CD4-positive, alpha-beta memory T cell (primary cell): Measurements from ENCODE around the gene ZNF32. TPM values are rescaled to one million over a fixed set of nuclear protein-coding genes. Genes with fewer than 3 reads are reported as not detected.

Experiments
- CTCF ChIA-PET: fragments of 350-600 bp; sonication (Branson Sonifier 250); formaldehyde crosslinking; loops from one replicate; lab custom pipeline; 2021; ENCODE audit warnings: inconsistent platforms; ENCODE audit not compliant: partially characterized antibody; lab: Charles Lee
- POLR2A ChIA-PET: fragments of 350-600 bp; sonication (Branson Sonifier 250); formaldehyde crosslinking; loops from one replicate; lab custom pipeline; 2021; ENCODE audit not compliant: partially characterized antibody; lab: Charles Lee
- DNase-seq, 5 donors: peaks; one replicate each; pipeline versions ENCODE4 v3.0.0 to v3.0.0-alpha.2; 2020 to 2022; ENCODE audit warnings: mixed read lengths in 1 of 5
- H3K27ac ChIP-seq: one replicate; pipeline ENCODE4 v1.7.0; 2013; ENCODE audit warnings: low read depth, low read length
- H3K27me3 ChIP-seq: 2 replicates; pipeline ENCODE4 v1.7.0; 2013; ENCODE audit warnings: mild to moderate bottlenecking, low read length, moderate library complexity; ENCODE audit not compliant: insufficient read depth
- H3K36me3 ChIP-seq: 2 replicates; pipeline ENCODE4 v1.7.0; 2013; ENCODE audit warnings: mild to moderate bottlenecking, low read length, moderate library complexity; ENCODE audit not compliant: insufficient read depth
- H3K4me1 ChIP-seq: 2 replicates; pipeline ENCODE4 v1.7.0; 2013; ENCODE audit warnings: mild to moderate bottlenecking, low read length, moderate library complexity; ENCODE audit not compliant: insufficient read depth
- H3K4me3 ChIP-seq, 2 donors: one replicate each; pipeline ENCODE4 v1.7.0; 2013; ENCODE audit warnings: low read length in 2 of 2, mild to moderate bottlenecking in 1 of 2
- H3K9me3 ChIP-seq, 2 donors: one replicate each; pipeline ENCODE4 v1.7.0; 2013; ENCODE audit warnings: low read length in 2 of 2, control low read depth in 1 of 2; ENCODE audit not compliant: control insufficient read depth in 1 of 2
- H3K27ac Mint-ChIP-seq, 7 donors: one replicate each; pipeline ENCODE4 v1.8.0; 2020 to 2021; ENCODE audit warnings: mixed read lengths in 7 of 7, mild to moderate bottlenecking in 6 of 7, inconsistent platforms in 3 of 7, moderate library complexity in 3 of 7
- H3K27me3 Mint-ChIP-seq, 2 donors: one replicate each; pipeline ENCODE4 v1.8.0; 2020 to 2021; ENCODE audit warnings: mixed read lengths in 2 of 2
- H3K36me3 Mint-ChIP-seq, 2 donors: one replicate each; pipeline ENCODE4 v1.8.0; 2020 to 2021; ENCODE audit warnings: mixed read lengths in 2 of 2, inconsistent platforms in 1 of 2, mild to moderate bottlenecking in 1 of 2
- H3K4me1 Mint-ChIP-seq, 4 donors: one replicate each; pipeline ENCODE4 v1.8.0; 2020 to 2021; ENCODE audit warnings: mixed read lengths in 4 of 4, mild to moderate bottlenecking in 1 of 4
- H3K4me3 Mint-ChIP-seq, 8 donors: one replicate each; pipeline ENCODE4 v1.8.0; 2020 to 2021; ENCODE audit warnings: mixed read lengths in 8 of 8, mild to moderate bottlenecking in 7 of 8, moderate library complexity in 6 of 8, inconsistent platforms in 3 of 8
- H3K9me3 Mint-ChIP-seq, 8 donors: one replicate each; pipeline ENCODE4 v1.8.0; 2020 to 2021; ENCODE audit warnings: mixed read lengths in 8 of 8, mild to moderate bottlenecking in 5 of 8, inconsistent platforms in 3 of 8, moderate library complexity in 1 of 8
- intact Hi-C: fragments of 100-400 bp; cut with micrococcal nuclease; formaldehyde crosslinking; loops from one replicate; pipeline ENCODE4 v1.15.1; 2023
- polyA plus RNA-seq, 2 donors: library from polyadenylated mRNA; unstranded; fragments of 300-500 nt; fragmentation: Illumina TruSeq; gene quantifications; one replicate each; pipeline ENCODE4 v1.2.3, GENCODE V29; 2021
- total RNA-seq, 2 experiments: library from RNA; stranded (reverse); gene quantifications; one replicate each; pipeline ENCODE4 v1.2.3, GENCODE V29; 2021

The ZNF32 gene
- total and polyA plus RNA-seq, 4 experiments from 2014 or later: 35.5 to 92.6 (median 58.2) TPM

- Mint-ChIP-seq H3K36me3 (no peaks in the 10 kb centered on the region), H3K27me3 (peaks cover 11 to 14% of the 10 kb centered on the region in 2 donors), H3K4me3 (peak overlapping the region in 1 of 8 donors; percentile 8), H3K4me1 (peaks cover 0 to 15% (median 5%) of the 10 kb centered on the region in 4 donors), H3K9me3 (no peaks in the 10 kb centered on the region), H3K27ac (peak overlapping the region in 1 of 7 donors; percentile 10)
- Histone ChIP-seq H3K9me3 (no peaks in the 10 kb centered on the region), H3K36me3 (no peaks in the 10 kb centered on the region), H3K4me1 (peaks cover 6% of the 10 kb centered on the region), H3K4me3 (no peak overlapping the region), H3K27me3 (no peaks in the 10 kb centered on the region), H3K27ac (no peak overlapping the region)
- intact Hi-C loops: loop anchor here (10.0 kb wide), 1 partner anchor 121 kb away; no protein-coding TSS in a partner anchor
- no peak for DNase-seq
- ChIA-PET CTCF (interaction anchor here (1.2 kb wide), 1 partner anchor 17 kb away, joined by 3 read pairs; no protein-coding TSS in a partner anchor), POLR2A (no interaction called here)
Measured at GRCh38 chr10:43693602-43694001, 44.9 kb upstream of the ZNF32 start.

- peak overlapping the region in 1 of 8 donors; percentile 18 for H3K4me3 Mint-ChIP-seq
- ChIA-PET POLR2A (no interaction called here), CTCF (interaction anchor here (0.9 to 3.5 kb wide), 2 partner anchors 19 to 338 kb away, joined by 3 to 20 read pairs; no protein-coding TSS in a partner anchor)
- intact Hi-C loops: loop anchor here (10.0 kb wide), 1 partner anchor 123 kb away; no protein-coding TSS in a partner anchor
- H3K27me3 Mint-ChIP-seq: peaks cover 14% of the 10 kb centered on the region in 2 donors
- peaks cover 2 to 19% (median 8%) of the 10 kb centered on the region in 4 donors for H3K4me1 Mint-ChIP-seq
- no peaks in the 10 kb centered on the region for H3K36me3 ChIP-seq
- no peak overlapping the region for H3K27ac Mint-ChIP-seq
- no peaks in the 10 kb centered on the region for H3K9me3 ChIP-seq
- no peaks in the 10 kb centered on the region for H3K36me3 Mint-ChIP-seq
- no peak for DNase-seq
- H3K9me3 Mint-ChIP-seq: no peaks in the 10 kb centered on the region
- no peaks in the 10 kb centered on the region for H3K27me3 ChIP-seq
- peaks cover 6% of the 10 kb centered on the region for H3K4me1 ChIP-seq
- no peak overlapping the region for H3K4me3 ChIP-seq
- no peak overlapping the region for H3K27ac ChIP-seq
Measured at GRCh38 chr10:43692051-43692825, 43.6 kb upstream of the ZNF32 start.

- POLR2A ChIA-PET: no interaction called here
- no peak for DNase-seq
- Mint-ChIP-seq H3K9me3 (no peaks in the 10 kb centered on the region), H3K27me3 (peaks cover 14 to 18% of the 10 kb centered on the region in 2 donors), H3K4me3 (peak overlapping the region in 2 of 8 donors; percentile 52 to 90), H3K27ac (no peak overlapping the region), H3K4me1 (peaks cover 2 to 19% (median 8%) of the 10 kb centered on the region in 4 donors), H3K36me3 (no peaks in the 10 kb centered on the region)
- Histone ChIP-seq H3K27ac (no peak overlapping the region), H3K4me1 (peaks cover 6% of the 10 kb centered on the region), H3K9me3 (no peaks in the 10 kb centered on the region), H3K36me3 (no peaks in the 10 kb centered on the region), H3K27me3 (no peaks in the 10 kb centered on the region), H3K4me3 (no peak overlapping the region)
- intact Hi-C loops: loop anchor here (2.0 to 10.0 kb wide), 2 partner anchors 43 to 123 kb away; partner anchors contain the start of gene ZNF32
- CTCF ChIA-PET: interaction anchor here (0.9 to 3.5 kb wide), 3 partner anchors 20 to 620 kb away, joined by 3 to 20 read pairs (median 8); no protein-coding TSS in a partner anchor
Measured at GRCh38 chr10:43691485-43691884, 42.8 kb upstream of the ZNF32 start.

GRCh38 chr10:43689955-43690771 lies 41.5 kb upstream of the ZNF32 start:
- Histone ChIP-seq H3K4me1 (peaks cover 6% of the 10 kb centered on the region), H3K9me3 (no peaks in the 10 kb centered on the region), H3K27me3 (no peaks in the 10 kb centered on the region), H3K36me3 (no peaks in the 10 kb centered on the region), H3K27ac (peak overlapping the region; percentile 3), H3K4me3 (peak overlapping the region; percentile 60 to 69)
- ChIA-PET CTCF (interaction anchor here (0.6 to 3.5 kb wide), 42 partner anchors 9 to 1187 kb away, joined by 3 to 20 read pairs (median 3); partner anchors contain the start of gene ZNF32), POLR2A (interaction anchor here (0.5 to 2.2 kb wide), 6 partner anchors 10 to 696 kb away, joined by 3 to 15 read pairs (median 4); partner anchors contain the start of gene ZNF32)
- H3K27ac Mint-ChIP-seq: peak overlapping the region in 5 of 7 donors; percentile 24 to 82 (median 62)
- peak; percentile 73 to 86 (median 82) for DNase-seq
- intact Hi-C loops: loop anchor here (1.0 to 10.0 kb wide), 6 partner anchors 19 to 1167 kb away; partner anchors contain the start of gene ZNF32
- H3K27me3 Mint-ChIP-seq: peaks cover 14 to 18% of the 10 kb centered on the region in 2 donors
- peaks cover 2 to 19% (median 8%) of the 10 kb centered on the region in 4 donors for H3K4me1 Mint-ChIP-seq
- peak overlapping the region; percentile 86 to 93 (median 90) for H3K4me3 Mint-ChIP-seq
- no peaks in the 10 kb centered on the region for H3K36me3 Mint-ChIP-seq
- H3K9me3 Mint-ChIP-seq: no peaks in the 10 kb centered on the region

- peak overlapping the region; percentile 3 for H3K27ac ChIP-seq
- ChIA-PET CTCF (interaction anchor here (0.6 to 3.5 kb wide), 40 partner anchors 9 to 1188 kb away, joined by 3 to 20 read pairs (median 3); partner anchors contain the start of gene ZNF32), POLR2A (interaction anchor here (0.5 to 2.2 kb wide), 6 partner anchors 9 to 697 kb away, joined by 3 to 15 read pairs (median 4); partner anchors contain the start of gene ZNF32)
Measured at GRCh38 chr10:43689618-43689954, 40.9 kb upstream of the ZNF32 start.

GRCh38 chr10:43689007-43689491 lies 40.4 kb upstream of the ZNF32 start:
- Histone ChIP-seq H3K9me3 (no peaks in the 10 kb centered on the region), H3K27ac (no peak overlapping the region), H3K36me3 (no peaks in the 10 kb centered on the region), H3K27me3 (no peaks in the 10 kb centered on the region), H3K4me3 (peak overlapping the region; percentile 60 to 69), H3K4me1 (peaks cover 6% of the 10 kb centered on the region)
- no peaks in the 10 kb centered on the region for H3K36me3 Mint-ChIP-seq
- H3K4me3 Mint-ChIP-seq: peak overlapping the region; percentile 86 to 93 (median 90)
- ChIA-PET POLR2A (interaction anchor here (0.5 to 2.2 kb wide), 4 partner anchors 9 to 158 kb away, joined by 3 to 15 read pairs (median 4); partner anchors contain the start of gene ZNF32), CTCF (interaction anchor here (0.7 to 3.5 kb wide), 29 partner anchors 8 to 1188 kb away, joined by 3 to 20 read pairs (median 4); partner anchors contain the start of gene ZNF32)
- intact Hi-C loops: no loop called here
- peaks cover 14 to 18% of the 10 kb centered on the region in 2 donors for H3K27me3 Mint-ChIP-seq
- no peak overlapping the region for H3K27ac Mint-ChIP-seq
- DNase-seq: no peak
- no peaks in the 10 kb centered on the region for H3K9me3 Mint-ChIP-seq
- peaks cover 2 to 19% (median 8%) of the 10 kb centered on the region in 4 donors for H3K4me1 Mint-ChIP-seq

More at GRCh38 chr10:43689618-43689954, 40.9 kb upstream of the ZNF32 start:
- no peaks in the 10 kb centered on the region for H3K9me3 ChIP-seq
- Mint-ChIP-seq H3K27me3 (peaks cover 14 to 18% of the 10 kb centered on the region in 2 donors), H3K36me3 (no peaks in the 10 kb centered on the region), H3K4me3 (peak overlapping the region; percentile 86 to 93 (median 90)), H3K4me1 (peaks cover 2 to 19% (median 8%) of the 10 kb centered on the region in 4 donors), H3K27ac (peak overlapping the region in 5 of 7 donors; percentile 24 to 82 (median 62)), H3K9me3 (no peaks in the 10 kb centered on the region)
- DNase-seq: no peak
- intact Hi-C loops: no loop called here
- no peaks in the 10 kb centered on the region for H3K27me3 ChIP-seq
- H3K4me1 ChIP-seq: peaks cover 6% of the 10 kb centered on the region
- H3K4me3 ChIP-seq: peak overlapping the region; percentile 60 to 69
- H3K36me3 ChIP-seq: no peaks in the 10 kb centered on the region
